ENCODE results near the gene KCNJ15.

DNA sequence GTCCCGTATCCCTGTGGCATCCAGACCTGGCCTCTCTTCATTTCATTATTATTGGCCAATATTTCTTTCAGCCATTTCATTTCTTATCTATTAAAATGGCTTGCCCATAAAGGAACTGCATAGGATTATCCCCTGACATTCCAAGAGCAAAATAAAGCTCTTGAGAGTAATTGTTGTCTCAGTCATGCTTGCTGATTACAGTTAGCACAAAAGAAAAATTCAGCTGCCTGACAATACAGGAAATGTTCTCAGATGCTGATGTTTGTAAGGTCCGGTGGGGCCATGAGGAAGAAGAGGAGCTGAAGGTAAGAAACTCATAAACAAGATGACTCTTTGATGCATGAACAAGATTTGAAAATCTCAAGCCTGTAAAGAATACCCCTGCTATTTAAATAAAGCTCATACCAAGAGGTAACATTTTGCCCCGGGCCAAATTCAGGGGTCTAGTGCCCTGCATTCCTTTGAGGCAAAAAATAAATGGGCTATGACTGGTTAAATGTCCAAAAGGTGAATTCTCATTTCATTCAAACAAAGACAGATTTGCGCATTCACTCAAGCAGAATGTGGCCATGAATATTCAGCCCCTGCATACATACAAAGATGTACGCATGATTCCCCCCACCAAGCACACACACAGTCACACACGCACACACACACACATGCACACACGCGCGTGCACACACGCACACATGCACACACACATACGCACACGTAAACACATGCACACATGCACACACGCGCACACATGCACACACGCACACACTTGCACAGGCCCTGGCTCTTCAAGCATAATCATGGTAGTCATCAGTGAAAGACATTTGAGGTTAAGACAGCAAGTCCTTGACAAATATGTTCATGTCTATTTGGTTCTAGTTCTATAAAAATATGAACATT lies 44.8 kb downstream of the KCNJ15 start:
- TF ChIP-seq, protein P1, sequence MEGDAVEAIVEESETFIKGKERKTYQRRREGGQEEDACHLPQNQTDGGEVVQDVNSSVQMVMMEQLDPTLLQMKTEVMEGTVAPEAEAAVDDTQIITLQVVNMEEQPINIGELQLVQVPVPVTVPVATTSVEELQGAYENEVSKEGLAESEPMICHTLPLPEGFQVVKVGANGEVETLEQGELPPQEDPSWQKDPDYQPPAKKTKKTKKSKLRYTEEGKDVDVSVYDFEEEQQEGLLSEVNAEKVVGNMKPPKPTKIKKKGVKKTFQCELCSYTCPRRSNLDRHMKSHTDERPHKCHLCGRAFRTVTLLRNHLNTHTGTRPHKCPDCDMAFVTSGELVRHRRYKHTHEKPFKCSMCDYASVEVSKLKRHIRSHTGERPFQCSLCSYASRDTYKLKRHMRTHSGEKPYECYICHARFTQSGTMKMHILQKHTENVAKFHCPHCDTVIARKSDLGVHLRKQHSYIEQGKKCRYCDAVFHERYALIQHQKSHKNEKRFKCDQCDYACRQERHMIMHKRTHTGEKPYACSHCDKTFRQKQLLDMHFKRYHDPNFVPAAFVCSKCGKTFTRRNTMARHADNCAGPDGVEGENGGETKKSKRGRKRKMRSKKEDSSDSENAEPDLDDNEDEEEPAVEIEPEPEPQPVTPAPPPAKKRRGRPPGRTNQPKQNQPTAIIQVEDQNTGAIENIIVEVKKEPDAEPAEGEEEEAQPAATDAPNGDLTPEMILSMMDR (conservative IDR thresholded peaks at IDR 0.05; ENCODE audit: low read depth, low read length) = no peak
- no peak for TF ChIP-seq MAZ (IDR thresholded peaks at IDR 0.05; ENCODE audit: borderline replicate concordance, low read depth, low read length)

Measured in IMR-90 (cell line).